ENCODE results near the gene OR2B6.

DNA sequence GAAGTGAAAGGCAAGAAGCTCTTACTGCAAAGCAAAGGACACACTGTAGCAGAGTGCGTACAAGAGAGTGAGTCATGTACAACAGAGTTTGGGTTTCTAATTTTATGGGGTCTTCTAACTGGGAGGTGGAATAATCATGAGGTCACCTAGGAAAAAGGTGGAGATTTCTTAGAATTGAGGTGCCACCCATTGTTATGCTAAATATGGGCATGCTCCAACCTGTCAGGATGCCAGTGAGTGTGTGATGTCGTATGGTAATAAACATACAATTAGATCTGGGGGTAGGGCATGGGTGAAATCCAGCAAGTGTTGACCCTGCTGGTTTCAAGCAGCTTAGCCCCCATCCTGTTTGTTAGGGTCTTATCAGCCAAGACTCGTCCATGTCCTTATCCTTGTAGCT lies 46.6 kb downstream of the OR2B6 start:
- TF ChIP-seq, protein P1, sequence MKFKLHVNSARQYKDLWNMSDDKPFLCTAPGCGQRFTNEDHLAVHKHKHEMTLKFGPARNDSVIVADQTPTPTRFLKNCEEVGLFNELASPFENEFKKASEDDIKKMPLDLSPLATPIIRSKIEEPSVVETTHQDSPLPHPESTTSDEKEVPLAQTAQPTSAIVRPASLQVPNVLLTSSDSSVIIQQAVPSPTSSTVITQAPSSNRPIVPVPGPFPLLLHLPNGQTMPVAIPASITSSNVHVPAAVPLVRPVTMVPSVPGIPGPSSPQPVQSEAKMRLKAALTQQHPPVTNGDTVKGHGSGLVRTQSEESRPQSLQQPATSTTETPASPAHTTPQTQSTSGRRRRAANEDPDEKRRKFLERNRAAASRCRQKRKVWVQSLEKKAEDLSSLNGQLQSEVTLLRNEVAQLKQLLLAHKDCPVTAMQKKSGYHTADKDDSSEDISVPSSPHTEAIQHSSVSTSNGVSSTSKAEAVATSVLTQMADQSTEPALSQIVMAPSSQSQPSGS (IDR thresholded peaks at IDR 0.05; ENCODE audit: low read length), result no peak
- TF ChIP-seq EZH2 (IDR thresholded peaks at IDR 0.05; ENCODE audit: low read depth, low read length, severe bottlenecking) (no peak), KDM5A (IDR thresholded peaks at IDR 0.05; ENCODE audit: low read length) (no peak), CTCF (IDR thresholded peaks at IDR 0.05; ENCODE audit: control extremely low read depth in 1 of 3, insufficient read depth in 1 of 3, low read depth in 1 of 3, low read length in 3 of 3) (no peak), POLR2AphosphoS5 (IDR thresholded peaks at IDR 0.05; ENCODE audit: low read depth, low read length) (no peak), SP1 (IDR thresholded peaks at IDR 0.05; ENCODE audit: low read depth, low read length) (no peak), POLR2A (IDR thresholded peaks at IDR 0.05; ENCODE audit: control extremely low read depth in 1 of 2, low read depth in 2 of 2, low read length in 2 of 2) (no peak)
